Renal cortex interstitium (tissue), 11 donors: Measurements from ENCODE around the gene DNALI1. TPM values are rescaled to one million over a fixed set of nuclear protein-coding genes. Genes with fewer than 3 reads are reported as not detected.
A peak's percentile ranks its signal among the peaks of the same experiment; 100 is the strongest.
"Not testable (repeated sequence)": the region's sequence is repeated elsewhere in the genome, so short reads cannot be mapped to it uniquely, and the experiment has no call there.

Source experiments
- DNase-seq, 11 donors: peaks; one replicate each; pipeline ENCODE4 v3.0.0-alpha.2; 2013; ENCODE audit warnings: low read depth in 9 of 11, low spot score in 4 of 11; ENCODE audit errors: extremely low read depth in 1 of 11
- polyA plus RNA-seq, 3 donors: library from polyadenylated mRNA; unstranded; fragments of 120-200 nt; gene quantifications; one replicate each; pipeline ENCODE4 v1.2.1, GENCODE V29; 2013; ENCODE audit not compliant: insufficient read length in 3 of 3

Gene DNALI1
- polyA plus RNA-seq, 3 donors = 64.5 to 88.0 (median 70.2) TPM

GRCh38 chr1:37574834-37575480 lies 18.2 kb downstream of the DNALI1 start:
- no peak for DNase-seq

GRCh38 chr1:37575692-37576091 lies 19.0 kb downstream of the DNALI1 start:
- DNase-seq = no peak

- not testable (repeated sequence) for DNase-seq
Measured at GRCh38 chr1:37584544-37584943, 27.8 kb downstream of the DNALI1 start.

- no peak for DNase-seq
Measured at GRCh38 chr1:37588939-37589338, 32.2 kb downstream of the DNALI1 start.

GRCh38 chr1:37593726-37594125 lies 37.0 kb downstream of the DNALI1 start:
- DNase-seq = no peak

GRCh38 chr1:37595440-37596181 lies 38.9 kb downstream of the DNALI1 start, which contains the start of gene GNL2:
Gene GNL2, minus strand, starts transcription at chr1:37595937. Its CDS starts 115 bp downstream, at chr1:37595822.
- DNase-seq = peak; percentile 91 to 99 (median 95)

- no peak for DNase-seq
Measured at GRCh38 chr1:37596182-37596667, 39.5 kb downstream of the DNALI1 start.

GRCh38 chr1:37599940-37600339 lies 43.2 kb downstream of the DNALI1 start:
- peak in 1 of 11 donors; percentile 8 for DNase-seq

- DNase-seq = no peak
Measured at GRCh38 chr1:37601441-37601840, 44.7 kb downstream of the DNALI1 start.

- DNase-seq = peak in 5 of 11 donors; percentile 13 to 37 (median 18)
Measured at GRCh38 chr1:37602750-37603694, 46.3 kb downstream of the DNALI1 start.

- no peak for DNase-seq
Measured at GRCh38 chr1:37605061-37605650, 48.4 kb downstream of the DNALI1 start.

- DNase-seq = no peak
Measured at GRCh38 chr1:37605806-37606474, 49.2 kb downstream of the DNALI1 start.

- DNase-seq = no peak
Measured at GRCh38 chr1:37606481-37607263, 49.9 kb downstream of the DNALI1 start.

- no peak for DNase-seq
Measured at GRCh38 chr1:37609002-37609401, 52.3 kb downstream of the DNALI1 start.

- DNase-seq = no peak
Measured at GRCh38 chr1:37609994-37610393, 53.3 kb downstream of the DNALI1 start.

- DNase-seq = no peak
Measured at GRCh38 chr1:37612186-37612585, 55.4 kb downstream of the DNALI1 start.

- no peak for DNase-seq
Measured at GRCh38 chr1:37614105-37614504, 57.4 kb downstream of the DNALI1 start.

- no peak for DNase-seq
Measured at GRCh38 chr1:37616330-37616729, 59.6 kb downstream of the DNALI1 start.
